Cardiac fibroblast (primary cell): ENCODE measurements around the gene GNPTAB.

Source experiments
- DNase-seq, 2 donors: peaks; one replicate each; pipeline versions ENCODE4 v3.0.0 to v3.0.0-alpha.2; 2010; ENCODE audit warnings: low read depth in 2 of 2
- H3K4me3 ChIP-seq, 2 donors: replicated peaks in 1 of 2; 1 replicate in 1 of 2; 2 replicates in 1 of 2; pipeline ENCODE4 v1.5.1; 2011; ENCODE audit warnings: low read depth in 2 of 2, low read length in 2 of 2, mild to moderate bottlenecking in 2 of 2, moderate library complexity in 1 of 2
- TF ChIP-seq, protein P1 (sequence below): IDR thresholded peaks from one replicate; pipeline ENCODE4 v1.5.1; 2011; ENCODE audit warnings: low read depth, mild to moderate bottlenecking, low read length, inconsistent platforms

GNPTAB gene

DNA sequence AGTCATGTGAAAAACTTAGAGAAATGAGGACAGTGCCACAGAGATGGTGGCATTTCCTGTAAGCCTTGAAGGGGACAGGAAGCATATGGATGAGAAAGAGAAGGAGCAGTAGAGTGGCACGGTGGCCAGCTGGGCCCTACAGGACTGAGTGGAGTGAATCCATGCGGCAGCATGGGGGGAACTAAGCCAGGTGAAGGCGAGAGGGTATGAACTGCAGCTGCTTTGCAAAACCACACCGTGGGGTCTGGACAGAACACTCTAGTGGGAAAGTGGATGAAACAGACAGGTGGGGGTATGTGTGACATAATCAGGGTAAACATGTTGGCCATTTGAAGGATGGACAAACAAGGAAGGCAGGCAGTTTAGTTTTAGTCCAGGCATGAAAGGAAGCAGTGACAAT, 81.1 kb downstream of the GNPTAB start:
- no peak for DNase-seq
- TF ChIP-seq, protein P1, sequence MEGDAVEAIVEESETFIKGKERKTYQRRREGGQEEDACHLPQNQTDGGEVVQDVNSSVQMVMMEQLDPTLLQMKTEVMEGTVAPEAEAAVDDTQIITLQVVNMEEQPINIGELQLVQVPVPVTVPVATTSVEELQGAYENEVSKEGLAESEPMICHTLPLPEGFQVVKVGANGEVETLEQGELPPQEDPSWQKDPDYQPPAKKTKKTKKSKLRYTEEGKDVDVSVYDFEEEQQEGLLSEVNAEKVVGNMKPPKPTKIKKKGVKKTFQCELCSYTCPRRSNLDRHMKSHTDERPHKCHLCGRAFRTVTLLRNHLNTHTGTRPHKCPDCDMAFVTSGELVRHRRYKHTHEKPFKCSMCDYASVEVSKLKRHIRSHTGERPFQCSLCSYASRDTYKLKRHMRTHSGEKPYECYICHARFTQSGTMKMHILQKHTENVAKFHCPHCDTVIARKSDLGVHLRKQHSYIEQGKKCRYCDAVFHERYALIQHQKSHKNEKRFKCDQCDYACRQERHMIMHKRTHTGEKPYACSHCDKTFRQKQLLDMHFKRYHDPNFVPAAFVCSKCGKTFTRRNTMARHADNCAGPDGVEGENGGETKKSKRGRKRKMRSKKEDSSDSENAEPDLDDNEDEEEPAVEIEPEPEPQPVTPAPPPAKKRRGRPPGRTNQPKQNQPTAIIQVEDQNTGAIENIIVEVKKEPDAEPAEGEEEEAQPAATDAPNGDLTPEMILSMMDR: no peak
- no peak overlapping the region for H3K4me3 ChIP-seq

DNA sequence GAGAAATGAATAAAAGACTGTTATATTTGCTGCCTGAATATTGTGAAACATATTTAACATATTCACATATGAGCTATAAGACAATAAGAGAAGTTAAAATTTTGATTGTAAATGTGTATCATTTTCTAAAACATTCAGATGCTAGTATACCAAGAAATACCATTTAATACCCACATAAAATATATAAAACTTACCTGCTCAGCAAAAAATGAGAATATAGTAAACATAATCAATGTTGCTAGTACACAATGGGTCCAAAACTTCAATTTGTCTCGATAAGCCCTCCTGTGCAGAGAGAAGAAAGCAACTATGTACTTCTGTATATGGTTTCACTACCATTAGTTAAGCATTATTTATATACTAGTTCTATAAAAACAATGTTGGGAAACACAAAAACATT, 81.9 kb downstream of the GNPTAB start:
- DNase-seq: no peak
- TF ChIP-seq, protein P1: no peak
- no peak overlapping the region for H3K4me3 ChIP-seq

DNA sequence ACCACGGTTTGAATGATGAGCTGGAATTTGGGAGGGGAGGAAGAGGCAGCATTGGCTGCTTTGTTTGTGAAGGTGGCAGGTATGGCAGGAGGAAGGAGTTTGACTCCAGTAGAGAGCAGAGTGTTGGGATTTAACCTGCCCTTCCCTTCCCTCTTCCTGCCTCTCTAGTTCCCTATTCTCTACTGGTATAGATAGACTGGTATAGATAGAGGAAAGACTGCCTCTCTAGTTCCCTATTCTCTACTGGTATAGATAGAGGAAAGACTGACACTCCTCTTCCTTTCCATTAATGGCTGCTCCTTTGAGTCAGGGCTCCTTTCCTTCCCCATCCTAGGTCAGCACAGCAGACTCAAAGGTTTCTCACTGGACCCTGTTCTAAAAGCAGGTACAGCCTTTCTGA, 83.1 kb downstream of the GNPTAB start:
- TF ChIP-seq, protein P1: no peak
- no peak overlapping the region for H3K4me3 ChIP-seq
- DNase-seq: no peak

DNA sequence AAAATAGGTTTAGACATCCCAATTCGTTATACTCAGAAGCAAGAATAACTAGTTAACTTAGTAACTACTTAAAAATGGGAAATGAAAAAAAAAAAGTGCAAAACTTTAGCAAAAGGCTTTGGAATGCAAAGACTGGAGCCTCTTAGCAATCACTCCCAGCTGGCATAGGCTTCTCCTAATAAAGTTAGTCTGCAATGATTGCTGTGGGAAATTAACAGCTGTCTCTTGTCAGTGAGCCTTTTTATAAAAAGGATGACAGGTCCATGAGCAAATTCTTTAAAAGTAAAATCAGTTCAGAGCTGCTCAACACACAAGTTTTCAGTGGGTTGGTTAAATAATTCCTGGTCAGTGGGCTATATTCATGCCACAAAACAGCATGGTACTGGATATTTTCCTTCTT, 84.1 kb downstream of the GNPTAB start:
- H3K4me3 ChIP-seq: no peak overlapping the region
- TF ChIP-seq, protein P1: no peak
- DNase-seq: peak in 1 of 2 donors; percentile 22

DNA sequence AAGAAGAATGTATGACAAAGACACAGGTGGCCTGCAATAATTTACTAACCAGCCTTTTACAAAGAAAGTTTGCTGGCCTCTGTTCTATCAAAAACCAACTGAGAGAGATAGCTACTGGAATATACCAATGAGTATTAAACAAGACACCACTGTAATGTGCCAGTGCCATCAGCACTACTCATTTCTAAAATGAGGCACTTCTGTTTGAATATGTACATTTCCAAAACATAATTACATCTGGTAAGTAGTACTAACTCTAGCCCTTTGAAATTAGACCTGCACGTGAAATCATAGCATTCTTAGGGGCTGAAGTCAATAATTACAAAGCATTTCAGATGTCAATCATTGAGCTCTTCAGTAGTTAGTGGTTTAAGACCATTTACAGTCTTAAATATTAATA, 84.6 kb downstream of the GNPTAB start:
- no peak for DNase-seq
- no peak overlapping the region for H3K4me3 ChIP-seq
- TF ChIP-seq, protein P1: no peak

DNA sequence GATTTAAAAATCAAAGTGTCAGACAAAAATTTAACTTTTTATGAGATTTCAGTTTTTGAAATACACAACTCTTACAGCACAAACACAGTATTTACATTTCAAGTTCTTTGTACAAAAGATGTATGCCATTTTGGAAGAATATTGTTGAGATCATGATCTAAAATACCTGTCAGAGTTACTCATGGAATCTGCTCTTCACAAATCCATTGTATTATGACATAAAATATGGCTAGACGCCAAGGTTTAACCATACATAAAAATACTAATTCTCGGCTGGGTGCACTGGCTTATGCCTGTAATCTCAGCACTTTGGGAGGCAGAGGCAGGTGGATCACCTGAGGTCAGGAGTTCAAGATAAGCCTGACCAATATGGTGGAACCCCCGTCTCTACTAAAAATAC, 85.3 kb downstream of the GNPTAB start:
- TF ChIP-seq, protein P1: no peak
- no peak overlapping the region for H3K4me3 ChIP-seq
- DNase-seq: peak in 1 of 2 donors; percentile 31

DNA sequence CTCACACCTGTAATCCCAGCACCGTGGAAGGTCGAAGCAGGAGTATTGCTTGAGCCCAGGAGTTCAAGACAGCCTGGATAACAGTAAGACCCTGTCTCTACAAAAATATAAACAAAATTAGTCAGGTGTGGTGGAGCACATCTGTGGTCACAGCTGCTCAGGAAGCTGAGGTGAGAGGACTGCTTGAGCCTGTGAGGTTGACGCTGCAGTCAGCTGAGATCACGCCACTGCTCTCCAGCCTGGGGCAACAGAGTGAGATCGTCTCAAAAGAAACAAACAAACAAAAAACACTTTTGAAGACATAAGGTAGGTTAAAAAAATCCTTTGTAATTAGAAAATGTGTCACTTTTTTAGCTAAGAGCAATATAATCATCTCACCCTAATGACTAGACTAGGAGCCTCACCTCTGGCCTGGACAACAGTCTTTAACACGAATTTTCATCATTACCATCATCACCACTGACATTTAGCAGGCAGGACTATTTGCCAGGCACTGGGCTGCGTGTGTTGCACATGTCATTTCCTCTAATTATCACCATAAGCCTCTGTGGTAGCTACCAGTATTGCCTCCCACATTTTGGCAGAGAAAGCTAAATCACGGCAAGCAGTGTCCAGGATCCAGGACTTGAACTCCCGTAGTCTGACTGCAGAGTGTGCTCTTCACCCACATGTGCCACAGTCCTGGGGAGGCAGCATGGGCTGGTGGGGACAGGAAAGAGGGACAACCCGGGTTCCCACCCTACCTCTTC, 86.9 kb downstream of the GNPTAB start:
- H3K4me3 ChIP-seq: no peak overlapping the region
- TF ChIP-seq, protein P1: no peak
- DNase-seq: no peak
